NT2/D1 (cell line): ENCODE results near the gene TALDO1.

ENCODE experiments used
- SUZ12 ChIP-seq: IDR thresholded peaks from 2 replicates; pipeline ENCODE4 v1.6.1; 2011; ENCODE audit not compliant: insufficient read length, insufficient read depth; ENCODE audit errors: extremely low read depth
- YY1 ChIP-seq: IDR thresholded peaks from 2 replicates; pipeline ENCODE4 v1.6.1; 2011; ENCODE audit not compliant: insufficient read length, insufficient read depth
- ZNF274 ChIP-seq: IDR thresholded peaks from 2 replicates; pipeline ENCODE4 v1.6.1; 2011; ENCODE audit warnings: mild to moderate bottlenecking, low read depth, low read length

GRCh38 chr11:788009-788640 lies 40.9 kb downstream of the TALDO1 start:
- TF ChIP-seq ZNF274 (no peak), SUZ12 (no peak), YY1 (no peak)
